Effector memory CD8-positive, alpha-beta T cell (primary cell): ENCODE measurements around the gene ARL16.

Experiments used
- ATAC-seq: fragments of 150-1000 bp; cut with Tn5 transposase; replicated peaks from 2 replicates; pipeline ENCODE4 v1.10.0; 2021; ENCODE audit warnings: mild to moderate bottlenecking, moderate library complexity
- DNase-seq, 3 experiments: peaks; one replicate each; pipeline ENCODE4 v3.0.0; 2021
- H3K27ac Mint-ChIP-seq, 2 donors: one replicate each; pipeline ENCODE4 v1.8.0; 2022; ENCODE audit warnings: mild to moderate bottlenecking in 2 of 2, mixed read lengths in 2 of 2, moderate library complexity in 2 of 2
- H3K27me3 Mint-ChIP-seq, 2 donors: one replicate each; pipeline ENCODE4 v1.8.0; 2022; ENCODE audit warnings: mixed read lengths in 2 of 2
- H3K36me3 Mint-ChIP-seq: one replicate; pipeline ENCODE4 v1.8.0; 2022; ENCODE audit warnings: mild to moderate bottlenecking, moderate library complexity, mixed read lengths; ENCODE audit not compliant: insufficient read depth
- H3K4me1 Mint-ChIP-seq, 2 donors: one replicate each; pipeline ENCODE4 v1.8.0; 2022; ENCODE audit warnings: low read depth in 2 of 2, mixed read lengths in 2 of 2
- H3K4me3 Mint-ChIP-seq, 2 donors: one replicate each; pipeline ENCODE4 v1.8.0; 2022; ENCODE audit warnings: mild to moderate bottlenecking in 2 of 2, mixed read lengths in 2 of 2, moderate library complexity in 2 of 2
- H3K9me3 Mint-ChIP-seq, 2 donors: one replicate each; pipeline ENCODE4 v1.8.0; 2022; ENCODE audit warnings: mixed read lengths in 2 of 2
- total RNA-seq, 9 experiments: gene quantifications; one replicate each; lab custom pipeline; 2026; lab: John Stamatoyannopoulos, UW

The ARL16 gene, protein sequence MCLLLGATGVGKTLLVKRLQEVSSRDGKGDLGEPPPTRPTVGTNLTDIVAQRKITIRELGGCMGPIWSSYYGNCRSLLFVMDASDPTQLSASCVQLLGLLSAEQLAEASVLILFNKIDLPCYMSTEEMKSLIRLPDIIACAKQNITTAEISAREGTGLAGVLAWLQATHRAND
- total RNA-seq, result 16.8 to 38.9 (median 24.0) reads per million in 9 experiments

DNA sequence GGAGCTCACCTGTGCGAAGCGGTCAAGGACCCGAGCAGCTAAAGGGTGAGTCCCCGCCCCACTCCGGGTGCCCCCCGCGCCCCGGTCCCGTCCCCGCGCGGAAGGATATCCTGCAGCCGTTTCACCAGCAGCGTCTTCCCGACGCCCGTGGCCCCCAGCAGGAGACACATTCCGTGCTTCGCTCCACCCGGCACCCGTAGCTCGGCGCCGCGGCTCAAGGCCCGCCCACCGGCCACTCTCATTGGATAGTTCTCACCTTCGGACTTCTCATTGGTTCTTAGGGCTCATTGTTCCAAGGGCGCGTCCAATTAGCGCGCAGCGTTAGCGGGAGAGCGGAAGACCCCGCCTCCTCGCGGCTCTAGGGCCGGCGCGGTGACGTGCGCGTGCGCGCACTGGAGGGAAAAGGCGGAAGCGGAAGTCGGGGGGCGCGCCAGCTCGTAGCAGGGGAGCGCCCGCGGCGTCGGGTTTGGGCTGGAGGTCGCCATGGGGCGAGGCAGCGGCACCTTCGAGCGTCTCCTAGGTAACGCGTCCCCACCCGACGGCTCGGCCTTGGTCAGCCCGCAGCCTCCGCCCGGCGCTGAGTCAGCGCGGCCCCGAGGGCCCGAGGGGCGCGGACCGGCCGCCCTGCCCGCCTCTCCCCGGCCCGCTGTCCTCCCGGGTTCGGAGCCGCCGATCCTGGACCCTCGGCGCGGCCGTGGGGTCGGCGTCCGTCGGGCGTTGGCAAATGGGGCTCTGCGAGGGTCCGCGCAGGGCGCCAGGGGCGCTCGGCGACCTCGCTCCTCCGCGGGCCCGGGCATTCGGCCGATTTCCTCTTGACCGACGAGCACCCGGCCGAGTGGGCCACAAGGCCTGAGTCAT, at the start of gene ARL16, which contains the start of gene HGS:
Gene ARL16, minus strand, starts transcription at position 214 of the 858 bp plus-strand sequence. Its CDS starts 44 bp downstream, at position 170.
Gene HGS, plus strand, starts transcription at position 428 of the 858 bp plus-strand sequence. Its CDS starts 56 bp downstream, at position 484.
- H3K27ac Mint-ChIP-seq, result peak within 1 kb of the TSS; percentile 87 to 91
- H3K4me1 Mint-ChIP-seq, result peaks cover 29% of the 10 kb centered on the region in 2 donors
- H3K27me3 Mint-ChIP-seq, result no peaks in the 10 kb centered on the region
- H3K36me3 Mint-ChIP-seq, result peaks cover 22% of the 10 kb centered on the region
- H3K9me3 Mint-ChIP-seq, result no peaks in the 10 kb centered on the region
- DNase-seq (peak; percentile 96 to 98 (median 97)), ATAC-seq (peak; percentile 97)
- peak within 1 kb of the TSS; percentile 87 to 90 for H3K4me3 Mint-ChIP-seq

DNA sequence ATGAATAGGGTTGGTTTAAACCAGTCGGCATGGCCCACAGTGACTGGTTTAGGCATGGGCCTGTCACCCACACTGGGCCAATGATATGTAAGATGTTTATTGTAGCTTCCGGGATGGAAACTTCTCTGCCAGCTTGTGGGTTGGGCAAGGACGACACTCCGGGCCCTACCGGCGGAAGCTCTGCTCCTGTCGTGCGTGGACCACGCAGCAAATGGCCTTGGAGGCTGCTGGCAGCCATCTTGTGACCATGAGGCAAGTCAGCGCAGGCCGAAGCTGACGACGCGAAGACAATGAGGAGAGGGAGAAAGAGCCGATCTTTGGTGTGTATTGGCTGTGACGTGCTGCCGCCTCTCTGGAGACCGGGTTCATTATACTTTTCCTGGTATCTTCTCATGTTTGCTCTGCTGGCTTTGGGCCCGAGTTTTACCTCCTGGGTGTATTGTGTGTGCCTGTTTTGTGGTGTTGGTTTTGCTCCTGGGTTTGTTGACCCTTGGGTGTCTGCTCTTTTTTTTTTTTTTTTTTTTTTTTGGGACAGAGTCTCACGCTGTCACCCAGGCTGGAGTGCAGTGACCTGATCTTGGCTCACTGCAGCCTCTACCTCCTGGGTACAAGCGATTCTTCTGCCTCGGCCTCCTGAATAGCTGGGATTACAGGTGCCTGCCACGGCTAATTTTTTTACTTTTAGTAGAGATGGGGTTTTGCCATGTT, 43.9 kb upstream of the ARL16 start:
- Mint-ChIP-seq H3K27me3 (peaks cover 3 to 32% of the 10 kb centered on the region in 2 donors), H3K4me1 (no peaks in the 10 kb centered on the region), H3K36me3 (no peaks in the 10 kb centered on the region), H3K27ac (no peak overlapping the region), H3K9me3 (no peaks in the 10 kb centered on the region), H3K4me3 (no peak overlapping the region)
- ATAC-seq, result no peak
- DNase-seq, result no peak

DNA sequence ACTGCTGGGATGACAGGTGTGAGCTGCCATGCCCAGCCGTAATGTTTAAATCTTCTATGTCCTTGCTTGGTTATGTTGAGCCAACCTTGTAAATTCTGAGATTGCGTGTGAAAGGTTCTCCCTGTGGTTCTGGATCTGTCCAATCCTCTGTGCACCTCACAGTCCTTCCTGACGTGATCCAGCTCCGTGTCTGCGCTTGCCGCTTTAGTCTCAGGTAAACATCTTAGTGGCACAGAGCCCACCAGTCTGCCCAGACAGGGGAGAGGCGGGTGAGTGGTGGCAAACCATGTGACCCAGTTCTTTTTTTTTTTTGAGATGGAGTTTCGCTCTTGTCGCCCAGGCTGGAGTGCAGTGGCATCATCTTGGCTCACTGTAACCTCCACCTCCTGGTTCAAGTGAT, 42.4 kb upstream of the ARL16 start:
- DNase-seq, result no peak
- Mint-ChIP-seq H3K27ac (no peak overlapping the region), H3K9me3 (no peaks in the 10 kb centered on the region), H3K27me3 (peaks cover 0 to 17% of the 10 kb centered on the region in 2 donors), H3K4me3 (no peak overlapping the region), H3K4me1 (no peaks in the 10 kb centered on the region), H3K36me3 (no peaks in the 10 kb centered on the region)
- no peak for ATAC-seq

DNA sequence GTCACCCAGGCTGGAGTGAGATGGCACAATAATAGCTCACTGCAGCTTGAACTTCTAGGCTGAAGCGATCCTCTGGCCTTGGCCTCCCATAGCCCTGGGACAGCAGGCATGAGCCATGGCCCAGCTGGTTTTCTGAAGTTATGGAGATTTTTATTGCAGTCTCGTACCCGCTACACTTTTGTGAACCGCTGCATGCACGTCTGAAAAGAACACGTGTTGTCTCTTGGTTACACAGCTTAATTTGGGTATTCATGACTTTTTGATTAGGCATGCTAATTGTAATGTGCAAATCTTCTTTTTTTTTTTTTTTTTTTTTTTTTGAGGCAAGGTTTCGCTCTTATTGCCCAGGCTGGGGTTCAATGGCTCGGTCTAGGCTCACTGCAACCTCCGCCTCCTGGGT, 41.8 kb upstream of the ARL16 start:
- H3K4me1 Mint-ChIP-seq, result no peaks in the 10 kb centered on the region
- H3K36me3 Mint-ChIP-seq, result no peaks in the 10 kb centered on the region
- no peak for ATAC-seq
- H3K27me3 Mint-ChIP-seq, result peaks cover 0 to 12% of the 10 kb centered on the region in 2 donors
- no peak overlapping the region for H3K4me3 Mint-ChIP-seq
- no peak for DNase-seq
- no peak overlapping the region for H3K27ac Mint-ChIP-seq
- H3K9me3 Mint-ChIP-seq, result no peaks in the 10 kb centered on the region

DNA sequence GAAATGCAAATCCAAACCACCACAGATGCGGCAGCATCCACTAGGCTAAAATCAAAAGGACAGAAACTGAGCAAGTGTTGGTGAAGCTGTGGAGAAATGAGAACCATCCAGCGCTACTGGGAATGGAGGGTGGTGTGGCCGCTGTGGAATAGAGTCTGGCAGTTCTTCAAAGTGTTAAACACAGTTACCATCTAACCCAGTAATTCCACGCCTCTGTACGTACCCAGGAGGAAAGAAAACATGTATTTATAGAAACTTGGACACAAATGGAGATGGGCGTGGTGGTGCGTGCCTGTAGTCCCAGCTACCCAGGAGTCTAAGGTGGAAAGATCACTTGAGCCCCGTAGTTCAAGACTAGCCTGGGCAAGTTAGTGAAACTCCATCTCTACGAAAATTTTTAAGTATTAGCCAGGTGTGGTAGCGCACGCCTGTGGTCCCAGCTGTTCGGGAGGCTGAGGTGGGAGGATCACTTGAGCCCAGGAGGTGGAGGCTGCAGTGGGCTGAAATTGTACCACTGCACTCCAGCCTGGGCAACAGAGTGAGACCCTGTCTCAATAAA, 40.1 kb upstream of the ARL16 start:
- peaks cover 0 to 11% of the 10 kb centered on the region in 2 donors for H3K27me3 Mint-ChIP-seq
- H3K36me3 Mint-ChIP-seq, result peaks cover 4% of the 10 kb centered on the region
- H3K4me1 Mint-ChIP-seq, result no peaks in the 10 kb centered on the region
- DNase-seq (no peak), ATAC-seq (no peak)
- H3K9me3 Mint-ChIP-seq, result no peaks in the 10 kb centered on the region
- H3K4me3 Mint-ChIP-seq, result no peak overlapping the region
- H3K27ac Mint-ChIP-seq, result no peak overlapping the region

DNA sequence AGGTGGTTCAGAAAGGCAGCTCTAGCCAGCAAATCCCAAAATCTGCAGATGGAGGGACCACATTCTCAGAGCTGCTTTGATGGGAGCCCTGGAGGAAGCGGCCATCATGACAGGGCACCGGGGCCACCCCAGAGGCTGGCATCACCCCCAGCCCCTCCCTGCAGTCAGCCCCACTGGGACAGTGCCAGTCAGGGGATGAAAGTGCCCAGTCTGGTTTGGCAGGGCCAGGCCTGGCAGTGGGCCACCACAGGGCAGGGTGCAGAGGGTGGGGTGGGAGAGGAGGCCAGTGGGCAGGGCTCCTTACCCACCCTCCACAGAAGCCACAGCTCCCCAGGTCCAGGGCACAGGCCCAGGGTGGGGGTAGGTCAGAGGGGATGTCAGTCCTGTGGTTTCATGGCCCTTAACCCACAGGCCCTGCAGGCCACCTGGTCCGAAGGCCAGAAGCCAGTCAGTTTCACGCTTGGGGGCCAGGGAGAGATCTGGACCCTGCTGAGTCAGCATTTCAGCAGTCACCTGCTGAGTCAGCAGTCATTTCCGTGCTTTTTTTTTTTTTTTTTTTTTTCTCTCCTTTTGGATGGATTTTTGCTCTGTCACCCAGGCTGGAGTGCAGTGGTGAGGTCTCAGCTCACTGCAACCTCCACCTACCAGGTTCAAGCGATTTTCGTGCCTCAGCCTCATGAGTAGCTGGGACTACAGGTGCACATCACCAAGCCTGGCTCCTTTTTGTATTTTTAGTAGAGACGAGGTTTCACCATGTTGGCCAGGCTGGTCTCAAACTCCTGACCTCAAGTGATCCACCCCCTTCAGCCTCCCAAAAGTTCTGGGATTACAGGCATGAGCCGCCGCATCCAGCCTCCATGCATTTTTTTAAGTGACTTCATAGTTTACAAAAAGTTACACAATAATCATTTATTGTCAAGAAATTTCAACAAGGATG, 38.9 kb upstream of the ARL16 start:
- Mint-ChIP-seq H3K4me3 (no peak overlapping the region), H3K27ac (no peak overlapping the region), H3K9me3 (no peaks in the 10 kb centered on the region), H3K36me3 (peaks cover 4% of the 10 kb centered on the region), H3K4me1 (no peaks in the 10 kb centered on the region), H3K27me3 (peaks cover 0 to 11% of the 10 kb centered on the region in 2 donors)
- ATAC-seq (no peak), DNase-seq (no peak)

DNA sequence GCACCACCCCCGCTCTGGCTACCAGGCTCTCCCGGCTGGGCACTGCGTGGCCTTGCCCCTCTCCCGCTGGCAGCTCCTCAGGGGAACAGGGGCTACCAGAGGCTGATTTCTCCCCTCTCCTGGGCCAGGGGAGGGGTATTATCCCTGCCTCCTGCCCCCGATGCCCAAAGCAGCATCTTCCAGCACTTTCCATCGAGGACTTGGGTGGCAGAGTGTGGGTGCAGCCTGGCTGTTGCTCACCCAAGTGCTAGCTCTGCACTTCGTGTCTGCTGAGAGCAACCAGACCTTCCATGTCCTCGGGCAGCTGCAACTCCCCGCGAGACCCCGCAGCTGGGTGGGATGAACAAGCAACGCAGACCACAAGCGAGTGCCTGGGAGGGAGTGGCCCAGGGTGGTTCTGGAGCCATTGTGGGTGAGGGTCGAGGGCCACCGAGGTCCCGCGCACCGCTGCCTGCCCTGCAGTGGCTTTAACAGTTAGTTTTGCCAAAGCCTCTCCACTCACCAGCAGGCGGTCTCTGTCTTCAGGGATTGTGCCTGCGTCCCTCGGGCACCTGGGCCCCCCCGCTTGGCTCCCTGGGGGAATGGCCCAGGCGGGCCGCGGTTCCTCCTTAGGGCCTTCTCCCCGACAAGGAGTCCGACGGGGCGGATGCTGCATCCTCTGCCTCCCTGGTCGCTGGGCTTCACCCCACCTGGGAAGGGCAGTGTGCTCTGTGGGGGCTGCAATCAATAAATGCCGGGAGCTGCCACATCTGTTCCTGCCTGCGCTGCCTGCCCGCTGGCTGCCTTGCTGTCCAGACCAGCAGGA, 36.9 kb upstream of the ARL16 start:
- H3K4me3 Mint-ChIP-seq, result no peak overlapping the region
- H3K27ac Mint-ChIP-seq, result no peak overlapping the region
- H3K27me3 Mint-ChIP-seq, result peaks cover 0 to 11% of the 10 kb centered on the region in 2 donors
- no peaks in the 10 kb centered on the region for H3K4me1 Mint-ChIP-seq
- H3K9me3 Mint-ChIP-seq, result no peaks in the 10 kb centered on the region
- ATAC-seq, result no peak
- peaks cover 4% of the 10 kb centered on the region for H3K36me3 Mint-ChIP-seq
- no peak for DNase-seq

DNA sequence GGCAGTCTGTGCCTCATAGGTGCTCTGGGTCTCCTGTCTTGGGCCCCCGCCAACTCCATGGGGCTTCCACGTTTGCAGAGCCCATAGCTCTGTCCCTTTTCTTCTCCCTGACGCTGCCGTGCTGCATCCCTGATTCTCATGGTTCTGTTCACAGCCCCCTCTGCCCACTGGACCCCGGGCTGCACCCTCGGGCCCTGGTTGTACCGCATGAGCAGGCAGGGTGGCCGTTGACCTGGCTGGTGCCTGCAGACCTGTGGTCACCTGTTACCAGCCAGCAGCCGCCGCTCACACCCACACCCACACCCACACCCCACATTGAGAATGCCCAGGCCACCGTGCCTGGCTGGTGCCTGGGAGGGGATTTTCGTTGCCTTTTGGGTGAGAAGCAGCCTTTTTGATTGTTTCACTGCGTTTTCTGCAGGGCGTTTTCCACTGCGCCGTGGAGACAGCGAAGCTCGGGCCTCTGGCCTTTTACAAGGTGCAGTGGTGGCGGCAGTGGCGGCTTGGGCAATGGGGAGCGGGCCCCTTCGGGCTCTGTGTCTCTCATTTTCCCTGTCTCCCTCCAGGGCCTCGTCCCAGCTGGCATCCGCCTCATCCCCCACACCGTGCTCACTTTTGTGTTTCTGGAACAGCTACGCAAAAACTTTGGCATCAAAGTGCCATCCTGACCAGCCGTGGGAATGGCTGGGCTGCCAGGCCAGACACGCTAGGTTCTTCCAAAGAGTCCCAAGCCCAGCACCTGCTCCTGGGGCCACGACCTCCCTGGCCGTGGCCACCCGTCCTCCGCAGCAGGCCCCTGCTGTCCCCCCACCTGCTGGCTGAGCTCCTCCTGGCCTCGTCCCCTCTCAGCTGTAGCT, 36.0 kb upstream of the ARL16 start:
- no peak overlapping the region for H3K27ac Mint-ChIP-seq
- H3K27me3 Mint-ChIP-seq, result peaks cover 0 to 11% of the 10 kb centered on the region in 2 donors
- no peak overlapping the region for H3K4me3 Mint-ChIP-seq
- DNase-seq, result no peak
- H3K4me1 Mint-ChIP-seq, result no peaks in the 10 kb centered on the region
- H3K9me3 Mint-ChIP-seq, result no peaks in the 10 kb centered on the region
- no peak for ATAC-seq
- peaks cover 4% of the 10 kb centered on the region for H3K36me3 Mint-ChIP-seq

DNA sequence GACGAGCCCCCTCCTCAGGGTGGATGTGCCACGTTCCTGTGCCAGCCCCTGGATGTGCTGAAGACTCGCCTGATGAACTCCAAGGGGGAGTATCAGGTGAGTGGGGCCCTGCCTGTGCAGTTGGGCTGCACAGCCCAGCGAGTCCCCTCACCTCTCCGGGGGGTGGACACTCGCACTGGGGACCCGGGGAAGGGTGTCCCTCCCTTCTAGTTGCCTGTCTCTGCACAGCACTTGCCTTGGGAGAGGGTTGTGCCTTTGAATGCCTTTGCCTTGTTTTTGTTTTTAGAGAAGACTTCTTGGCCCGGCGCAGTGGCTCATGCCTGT, 34.1 kb upstream of the ARL16 start:
- no peak overlapping the region for H3K27ac Mint-ChIP-seq
- H3K4me3 Mint-ChIP-seq, result no peak overlapping the region
- DNase-seq (no peak), ATAC-seq (no peak)
- no peaks in the 10 kb centered on the region for H3K9me3 Mint-ChIP-seq
- H3K27me3 Mint-ChIP-seq, result no peaks in the 10 kb centered on the region
- H3K36me3 Mint-ChIP-seq, result peaks cover 4% of the 10 kb centered on the region
- H3K4me1 Mint-ChIP-seq, result peaks cover 3% of the 10 kb centered on the region in 2 donors

DNA sequence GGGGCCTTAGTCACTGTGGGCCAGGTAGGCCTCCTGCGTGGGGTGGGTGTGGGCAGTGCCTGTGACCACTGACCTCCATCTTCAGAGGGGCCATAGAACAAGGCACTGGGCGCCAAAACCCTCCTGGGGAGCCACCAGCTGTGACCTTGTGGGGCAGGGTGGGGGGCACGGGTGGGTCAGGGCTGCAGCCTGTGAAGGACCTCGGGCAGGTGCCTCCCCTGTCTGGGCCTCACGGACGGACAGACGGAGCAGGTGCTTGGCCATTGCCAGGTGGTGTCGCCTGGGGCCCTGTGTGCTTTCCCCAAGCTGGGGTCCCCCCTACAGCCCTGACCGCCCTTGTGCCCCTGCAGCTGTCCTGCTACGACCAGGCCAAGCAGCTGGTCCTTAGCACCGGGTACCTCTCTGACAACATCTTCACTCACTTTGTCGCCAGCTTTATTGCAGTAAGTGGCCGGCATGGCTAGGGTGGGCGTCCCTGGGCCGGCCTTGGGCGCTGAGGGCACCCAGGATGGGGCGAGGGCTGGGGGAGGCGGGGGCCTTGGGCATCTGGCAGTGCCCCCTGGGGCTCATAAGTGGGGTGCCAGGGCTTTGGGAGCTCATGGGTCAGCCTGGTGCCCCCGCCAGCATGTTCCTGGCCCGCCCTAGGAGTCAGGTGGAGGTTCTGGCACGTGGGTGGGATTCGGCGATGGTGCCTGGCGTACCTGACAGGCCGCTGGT, 33.6 kb upstream of the ARL16 start:
- peaks cover 4% of the 10 kb centered on the region for H3K36me3 Mint-ChIP-seq
- no peak for ATAC-seq
- no peak overlapping the region for H3K4me3 Mint-ChIP-seq
- no peak for DNase-seq
- no peak overlapping the region for H3K27ac Mint-ChIP-seq
- H3K9me3 Mint-ChIP-seq, result no peaks in the 10 kb centered on the region
- H3K27me3 Mint-ChIP-seq, result no peaks in the 10 kb centered on the region
- peaks cover 4 to 5% of the 10 kb centered on the region in 2 donors for H3K4me1 Mint-ChIP-seq

DNA sequence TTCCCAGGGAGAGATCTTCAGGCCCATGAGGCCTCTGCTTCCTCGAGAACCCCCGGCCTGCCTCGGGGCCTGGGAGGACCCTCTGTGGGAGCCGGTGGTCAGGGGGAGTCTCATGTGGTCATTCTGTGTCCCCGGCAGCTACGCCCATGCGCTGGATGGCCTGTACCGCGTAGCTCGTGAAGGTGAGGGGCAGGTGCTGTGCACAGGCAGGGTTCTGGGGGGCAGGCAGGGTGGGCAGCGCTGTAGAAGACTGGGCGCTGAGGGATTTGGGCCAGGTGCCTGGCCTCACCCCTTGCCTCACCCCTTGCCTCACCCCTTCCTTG, 33.0 kb upstream of the ARL16 start:
- no peaks in the 10 kb centered on the region for H3K9me3 Mint-ChIP-seq
- ATAC-seq (no peak), DNase-seq (no peak)

More for the DNA sequence above, 33.0 kb upstream of the ARL16 start:
- peaks cover 4 to 5% of the 10 kb centered on the region in 2 donors for H3K4me1 Mint-ChIP-seq
- no peak overlapping the region for H3K4me3 Mint-ChIP-seq
- peaks cover 5% of the 10 kb centered on the region for H3K36me3 Mint-ChIP-seq
- H3K27me3 Mint-ChIP-seq, result no peaks in the 10 kb centered on the region
- H3K27ac Mint-ChIP-seq, result no peak overlapping the region
